DND-41 (cell line): ENCODE results near the gene DPP6.
"Not testable (repeated sequence)": the region's sequence is repeated elsewhere in the genome, so short reads cannot be mapped to it uniquely, and the experiment has no call there.

Source experiments
- EZH2 ChIP-seq: IDR thresholded peaks from 3 replicates; pipeline ENCODE4 v1.6.1; 2012; ENCODE audit warnings: borderline replicate concordance, low read depth, mild to moderate bottlenecking, moderate library complexity, low read length, inconsistent platforms; ENCODE audit not compliant: severe bottlenecking
- TF ChIP-seq, protein P1 (sequence below): IDR thresholded peaks from 2 replicates; pipeline ENCODE4 v1.5.1; 2012; ENCODE audit warnings: borderline replicate concordance, low read length, moderate library complexity, mild to moderate bottlenecking; ENCODE audit not compliant: poor library complexity, severe bottlenecking; ENCODE audit errors: extremely low read depth

- TF ChIP-seq, protein P1, sequence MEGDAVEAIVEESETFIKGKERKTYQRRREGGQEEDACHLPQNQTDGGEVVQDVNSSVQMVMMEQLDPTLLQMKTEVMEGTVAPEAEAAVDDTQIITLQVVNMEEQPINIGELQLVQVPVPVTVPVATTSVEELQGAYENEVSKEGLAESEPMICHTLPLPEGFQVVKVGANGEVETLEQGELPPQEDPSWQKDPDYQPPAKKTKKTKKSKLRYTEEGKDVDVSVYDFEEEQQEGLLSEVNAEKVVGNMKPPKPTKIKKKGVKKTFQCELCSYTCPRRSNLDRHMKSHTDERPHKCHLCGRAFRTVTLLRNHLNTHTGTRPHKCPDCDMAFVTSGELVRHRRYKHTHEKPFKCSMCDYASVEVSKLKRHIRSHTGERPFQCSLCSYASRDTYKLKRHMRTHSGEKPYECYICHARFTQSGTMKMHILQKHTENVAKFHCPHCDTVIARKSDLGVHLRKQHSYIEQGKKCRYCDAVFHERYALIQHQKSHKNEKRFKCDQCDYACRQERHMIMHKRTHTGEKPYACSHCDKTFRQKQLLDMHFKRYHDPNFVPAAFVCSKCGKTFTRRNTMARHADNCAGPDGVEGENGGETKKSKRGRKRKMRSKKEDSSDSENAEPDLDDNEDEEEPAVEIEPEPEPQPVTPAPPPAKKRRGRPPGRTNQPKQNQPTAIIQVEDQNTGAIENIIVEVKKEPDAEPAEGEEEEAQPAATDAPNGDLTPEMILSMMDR = not testable (repeated sequence)
- not testable (repeated sequence) for TF ChIP-seq EZH2
These were observed 33.8 kb upstream of the DPP6 start for GRCh38 chr7:154018354-154018753.
